OCI-LY1 (cell line): ENCODE measurements around the gene GLT6D1.

Experiments used
- CTCF ChIP-seq: fragments of 200-600 bp; sonication (generic), shearing (Covaris generic); IDR thresholded peaks from 2 replicates; pipeline ENCODE4 v1.5.1; 2017; ENCODE audit warnings: mild to moderate bottlenecking, antibody characterized with exemption, low read length, moderate library complexity, mixed read lengths
- EZH2 ChIP-seq: fragments of 200-600 bp; sonication (generic), shearing (Covaris generic); IDR thresholded peaks from 2 replicates; pipeline ENCODE4 v1.8.0; 2017; ENCODE audit warnings: borderline replicate concordance, mixed run types, mild to moderate bottlenecking, antibody characterized with exemption, low read length, moderate library complexity, mixed read lengths

GRCh38 chr9:135689011-135689410 lies 49.7 kb upstream of the GLT6D1 start:
- TF ChIP-seq CTCF (no peak), EZH2 (no peak)
